ENCODE measurements around the gene WRAP73.
"Not testable (repeated sequence)": the region's sequence is repeated elsewhere in the genome, so short reads cannot be mapped to it uniquely, and the experiment has no call there.

Gene WRAP73

DNA sequence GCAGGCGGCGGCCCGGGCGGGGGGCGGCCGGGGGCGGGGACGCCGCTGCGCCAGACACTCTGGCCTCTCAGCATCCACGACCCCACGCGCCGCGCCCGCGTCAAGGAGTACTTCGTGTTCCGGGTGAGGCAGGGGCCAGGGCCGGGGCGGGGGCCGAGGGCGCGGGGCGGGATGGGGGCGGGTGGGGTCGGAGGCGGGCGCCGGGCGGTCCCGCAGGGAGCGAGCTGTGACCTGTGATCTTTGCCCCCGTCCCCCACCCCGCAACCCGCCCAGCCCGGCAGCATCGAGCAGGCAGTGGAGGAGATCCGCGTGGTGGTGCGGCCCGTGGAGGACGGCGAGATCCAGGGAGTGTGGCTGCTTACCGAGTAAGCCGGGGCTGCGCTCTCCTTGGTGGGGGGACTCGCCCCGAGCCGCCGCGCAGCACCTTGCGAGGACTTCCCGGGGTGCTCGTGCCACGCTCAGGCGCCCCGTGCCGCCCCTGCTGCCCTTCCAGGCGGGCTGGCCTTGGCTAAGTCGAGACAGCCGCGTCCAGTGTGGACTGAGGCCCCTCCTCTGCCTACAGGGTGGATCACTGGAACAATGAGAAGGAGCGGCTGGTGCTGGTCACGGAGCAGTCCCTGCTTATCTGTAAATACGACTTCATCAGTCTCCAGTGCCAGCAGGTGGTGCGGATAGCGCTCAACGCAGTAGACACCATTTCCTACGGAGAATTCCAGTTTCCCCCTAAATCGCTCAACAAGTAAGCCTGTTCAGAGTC, 24.6 kb downstream of the WRAP73 start:
- H2AK5ac ChIP-seq (ENCODE audit: low read length), result no peak overlapping the region
- peak overlapping the region; percentile 33 for H3K18ac ChIP-seq (ENCODE audit: low read length)
- no peak overlapping the region for H4K5ac ChIP-seq (ENCODE audit: low read length)
- no peak overlapping the region for H4K8ac ChIP-seq (ENCODE audit: low read depth, low read length)
- peak; percentile 75 for DNase-seq
- no peak overlapping the region for H2BK120ac ChIP-seq (ENCODE audit: low read depth, low read length)
- peaks cover 3% of the 10 kb centered on the region for H3K4me1 ChIP-seq (ENCODE audit: control insufficient read depth, low read depth, low read length)
- H3K27me3 ChIP-seq (ENCODE audit: insufficient read depth, low read length, poor library complexity), result no peaks in the 10 kb centered on the region
- no peak overlapping the region for H2BK5ac ChIP-seq (ENCODE audit: low read length)
- H3K4me3 ChIP-seq (ENCODE audit: low read length), result peak overlapping the region; percentile 68
- H3K23ac ChIP-seq (ENCODE audit: low read length), result peak overlapping the region; percentile 24
- H3K56ac ChIP-seq (ENCODE audit: low read length), result peak overlapping the region; percentile 84
- H3K36me3 ChIP-seq (ENCODE audit: control insufficient read depth, insufficient read depth, low read length), result no peaks in the 10 kb centered on the region
- no peak overlapping the region for H3K4ac ChIP-seq (ENCODE audit: low read depth, low read length)
- peaks cover 3% of the 10 kb centered on the region for H3K79me1 ChIP-seq (ENCODE audit: low read length)
- H3K79me2 ChIP-seq (ENCODE audit: control insufficient read depth, insufficient read depth, low read length), result no peaks in the 10 kb centered on the region
- peak overlapping the region; percentile 81 for H3K4me2 ChIP-seq (ENCODE audit: low read length)
- no peak overlapping the region for H2BK15ac ChIP-seq (replicated peaks; ENCODE audit: low read depth)
- peak overlapping the region; percentile 85 for H3K9ac ChIP-seq (ENCODE audit: low read length)
- no peak overlapping the region for H3K27ac ChIP-seq (ENCODE audit: low read depth, low read length)
- no CpG with 5 or more reads among the region's 71 CpGs for WGBS (ENCODE audit: extremely low coverage, insufficient coverage, low lambda C conversion rate)

DNA sequence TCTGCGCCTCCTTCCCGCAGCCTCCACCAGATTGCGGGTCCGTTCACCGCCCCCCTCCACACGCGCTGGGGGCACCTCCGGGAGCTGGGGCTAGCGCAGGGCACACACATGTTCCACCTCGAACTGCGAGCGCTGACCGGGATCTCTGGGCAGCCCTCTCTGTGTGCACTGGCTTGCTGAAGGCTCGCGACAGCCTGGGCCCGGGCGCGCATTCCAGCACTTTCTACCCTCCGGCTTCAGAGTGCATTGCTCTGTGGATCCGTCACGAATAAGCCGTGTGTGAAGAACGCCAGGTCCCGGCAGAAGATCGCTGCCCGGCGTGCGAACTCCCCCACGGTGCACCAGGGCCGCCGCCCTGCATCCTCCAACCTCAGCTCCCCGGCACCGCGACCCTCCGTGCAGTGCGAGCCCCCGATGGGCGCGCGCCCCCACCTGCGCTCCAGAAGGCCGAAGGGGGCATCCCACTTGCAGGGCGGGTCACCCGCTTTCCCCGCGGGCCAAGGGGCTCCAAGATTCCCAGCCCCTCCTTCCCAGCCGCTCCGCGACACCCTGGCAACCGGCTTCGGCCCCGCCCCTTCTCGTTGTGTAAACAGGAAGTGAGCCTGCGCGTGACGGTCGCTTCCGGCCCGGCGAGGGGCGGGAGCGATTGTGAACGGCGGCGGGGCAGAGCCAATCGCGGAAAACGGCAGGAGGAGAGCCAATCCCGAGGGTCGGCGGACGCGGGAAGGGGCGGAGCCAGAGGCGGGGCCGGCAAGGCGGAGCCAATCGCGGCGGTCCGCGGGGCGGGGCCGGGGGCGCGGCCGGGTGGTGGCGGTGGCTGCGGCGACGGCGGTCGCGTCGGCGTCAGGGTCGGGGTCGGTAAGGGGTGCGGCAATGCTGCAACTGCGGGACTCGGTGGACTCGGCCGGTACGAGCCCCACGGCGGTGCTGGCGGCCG, 25.4 kb downstream of the WRAP73 start, which contains the start of gene TPRG1L:
TPRG1L (plus strand) TSS at position 816 of the 937 bp plus-strand sequence; CDS start at position 874, 58 bp downstream.
- Histone ChIP-seq H3K79me2 (ENCODE audit: control insufficient read depth, insufficient read depth, low read length) (no peaks in the 10 kb centered on the region), H3K27ac (ENCODE audit: low read depth, low read length) (no peak within 1 kb of the TSS), H2BK5ac (ENCODE audit: low read length) (no peak within 1 kb of the TSS), H3K4me3 (ENCODE audit: low read length) (peak within 1 kb of the TSS; percentile 83), H2BK120ac (ENCODE audit: low read depth, low read length) (no peak within 1 kb of the TSS), H3K79me1 (ENCODE audit: low read length) (peaks cover 3% of the 10 kb centered on the region), H3K9ac (ENCODE audit: low read length) (peak within 1 kb of the TSS; percentile 85), H3K18ac (ENCODE audit: low read length) (peak within 1 kb of the TSS; percentile 33), H3K23ac (ENCODE audit: low read length) (peak within 1 kb of the TSS; percentile 24), H3K4me1 (ENCODE audit: control insufficient read depth, low read depth, low read length) (peaks cover 3% of the 10 kb centered on the region), H4K5ac (ENCODE audit: low read length) (no peak within 1 kb of the TSS), H3K36me3 (ENCODE audit: control insufficient read depth, insufficient read depth, low read length) (no peaks in the 10 kb centered on the region), H3K4ac (ENCODE audit: low read depth, low read length) (no peak within 1 kb of the TSS), H2AK5ac (ENCODE audit: low read length) (no peak within 1 kb of the TSS), H3K27me3 (ENCODE audit: insufficient read depth, low read length, poor library complexity) (no peaks in the 10 kb centered on the region), H3K4me2 (ENCODE audit: low read length) (peak within 1 kb of the TSS; percentile 96), H3K56ac (ENCODE audit: low read length) (peak within 1 kb of the TSS; percentile 91), H2BK15ac (replicated peaks; ENCODE audit: low read depth) (no peak within 1 kb of the TSS), H4K8ac (ENCODE audit: low read depth, low read length) (no peak within 1 kb of the TSS)
- peak; percentile 98 for DNase-seq
- no CpG with 5 or more reads among the region's 108 CpGs for WGBS (ENCODE audit: extremely low coverage, insufficient coverage, low lambda C conversion rate)

DNA sequence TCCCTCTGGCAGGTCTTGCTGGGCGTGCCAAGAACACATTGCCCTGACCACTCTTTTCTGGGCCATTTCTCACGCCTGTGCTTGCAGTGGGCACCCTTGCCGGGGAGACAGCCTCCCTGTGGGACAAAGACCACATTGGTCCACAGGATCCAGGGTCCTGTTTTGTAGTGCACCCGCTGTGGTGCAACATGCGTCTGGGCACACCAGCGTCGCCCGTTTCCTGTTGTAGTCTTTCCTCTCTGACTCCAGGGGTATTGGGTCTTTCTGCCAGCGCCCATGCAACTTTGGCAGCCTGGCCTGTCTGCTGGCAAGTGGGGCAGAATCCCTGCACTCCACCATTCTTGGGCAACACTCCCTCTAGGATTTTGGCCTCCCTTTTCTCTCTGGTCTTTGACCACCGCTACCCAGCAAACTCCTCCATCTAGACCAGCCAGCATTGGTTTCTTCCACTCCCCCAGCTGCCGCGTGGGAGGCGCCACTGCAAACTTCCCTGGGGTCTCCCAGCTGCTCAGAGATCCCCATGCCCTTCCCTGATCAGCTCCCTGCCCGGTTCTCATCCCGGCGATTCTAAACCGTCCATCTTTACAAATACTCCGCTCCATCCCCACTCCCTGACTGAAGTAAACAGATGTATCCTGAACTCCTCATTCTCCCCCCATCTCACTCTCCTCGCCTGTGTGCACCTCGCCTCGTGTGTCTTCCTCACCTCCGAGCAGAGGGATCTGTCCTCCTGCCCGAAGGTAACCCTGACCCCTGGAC, 26.3 kb downstream of the WRAP73 start:
- whole genome bisulfite sequencing (ENCODE audit: extremely low coverage, insufficient coverage, low lambda C conversion rate), result no CpG with 5 or more reads among the region's 23 CpGs
- Histone ChIP-seq H2AK5ac (ENCODE audit: low read length) (no peak overlapping the region), H3K36me3 (ENCODE audit: control insufficient read depth, insufficient read depth, low read length) (no peaks in the 10 kb centered on the region), H3K56ac (ENCODE audit: low read length) (peak overlapping the region; percentile 91), H3K4me1 (ENCODE audit: control insufficient read depth, low read depth, low read length) (peaks cover 6% of the 10 kb centered on the region), H4K8ac (ENCODE audit: low read depth, low read length) (no peak overlapping the region), H3K9ac (ENCODE audit: low read length) (peak overlapping the region; percentile 84), H3K27me3 (ENCODE audit: insufficient read depth, low read length, poor library complexity) (no peaks in the 10 kb centered on the region), H3K18ac (ENCODE audit: low read length) (no peak overlapping the region), H3K27ac (ENCODE audit: low read depth, low read length) (no peak overlapping the region), H3K4me2 (ENCODE audit: low read length) (peak overlapping the region; percentile 96), H2BK15ac (replicated peaks; ENCODE audit: low read depth) (no peak overlapping the region), H2BK5ac (ENCODE audit: low read length) (no peak overlapping the region), H3K79me2 (ENCODE audit: control insufficient read depth, insufficient read depth, low read length) (no peaks in the 10 kb centered on the region), H3K4me3 (ENCODE audit: low read length) (peak overlapping the region; percentile 83), H3K79me1 (ENCODE audit: low read length) (peaks cover 3% of the 10 kb centered on the region), H3K4ac (ENCODE audit: low read depth, low read length) (no peak overlapping the region), H2BK120ac (ENCODE audit: low read depth, low read length) (no peak overlapping the region), H3K23ac (ENCODE audit: low read length) (no peak overlapping the region), H4K5ac (ENCODE audit: low read length) (no peak overlapping the region)
- DNase-seq, result peak; percentile 11

DNA sequence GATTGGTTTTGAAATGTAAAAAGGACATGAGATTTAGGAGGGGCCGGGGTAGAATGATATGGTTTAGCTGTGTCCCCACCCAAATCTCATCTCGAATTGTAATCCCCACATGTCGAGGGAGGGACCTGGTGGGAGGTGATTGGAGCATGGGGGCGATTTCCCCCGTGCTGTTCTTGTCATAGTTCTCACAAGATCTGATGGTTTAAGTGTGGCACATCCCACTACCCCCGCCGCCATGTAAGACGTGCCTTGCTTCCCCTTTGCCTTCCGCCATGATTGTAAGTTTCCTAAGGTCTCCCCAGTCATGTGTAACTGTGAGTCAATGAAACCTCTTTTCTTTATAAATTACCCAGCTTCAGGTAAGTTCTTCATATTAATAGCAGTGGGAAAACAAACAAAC, 27.8 kb downstream of the WRAP73 start:
- not testable (repeated sequence) for H3K18ac ChIP-seq (ENCODE audit: low read length); H3K27ac ChIP-seq (ENCODE audit: low read depth, low read length); H3K36me3 ChIP-seq (ENCODE audit: control insufficient read depth, insufficient read depth, low read length); H3K4me2 ChIP-seq (ENCODE audit: low read length); H3K4ac ChIP-seq (ENCODE audit: low read depth, low read length); H2BK5ac ChIP-seq (ENCODE audit: low read length); H4K8ac ChIP-seq (ENCODE audit: low read depth, low read length); H4K5ac ChIP-seq (ENCODE audit: low read length); H3K4me1 ChIP-seq (ENCODE audit: control insufficient read depth, low read depth, low read length); H2AK5ac ChIP-seq (ENCODE audit: low read length); H3K27me3 ChIP-seq (ENCODE audit: insufficient read depth, low read length, poor library complexity); H3K79me2 ChIP-seq (ENCODE audit: control insufficient read depth, insufficient read depth, low read length); H3K9ac ChIP-seq (ENCODE audit: low read length); H3K23ac ChIP-seq (ENCODE audit: low read length); H2BK15ac ChIP-seq (replicated peaks; ENCODE audit: low read depth); H3K4me3 ChIP-seq (ENCODE audit: low read length); H3K79me1 ChIP-seq (ENCODE audit: low read length); DNase-seq; H2BK120ac ChIP-seq (ENCODE audit: low read depth, low read length); H3K56ac ChIP-seq (ENCODE audit: low read length)
- WGBS (ENCODE audit: extremely low coverage, insufficient coverage, low lambda C conversion rate), result no CpG with 5 or more reads among the region's 9 CpGs

DNA sequence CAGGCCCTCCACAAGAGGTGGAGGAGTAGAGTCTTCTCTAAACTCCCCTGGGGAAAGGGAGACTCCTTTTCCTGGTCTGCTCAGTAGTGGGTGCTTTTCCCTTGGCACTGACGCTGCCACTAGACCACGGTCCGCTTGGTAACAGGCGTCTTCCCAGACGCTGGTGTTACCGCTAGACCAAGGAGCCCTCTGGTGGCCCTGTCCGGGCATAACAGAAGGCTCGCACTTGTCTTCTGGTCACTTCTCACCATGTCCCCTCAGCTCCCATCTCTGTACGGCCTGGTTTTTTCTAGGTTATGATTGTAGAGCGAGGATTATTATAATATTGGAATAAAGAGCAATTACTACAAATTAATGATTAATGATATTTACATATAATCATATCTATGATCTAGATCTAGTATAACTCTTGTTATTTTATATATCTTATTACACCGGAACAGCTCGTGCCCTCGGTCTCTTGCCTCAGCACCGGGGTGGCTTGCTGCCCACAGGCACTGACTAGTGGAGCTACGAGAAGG, 28.7 kb downstream of the WRAP73 start:
- not testable (repeated sequence) for H3K79me1 ChIP-seq (ENCODE audit: low read length); H4K5ac ChIP-seq (ENCODE audit: low read length); H2BK15ac ChIP-seq (replicated peaks; ENCODE audit: low read depth); H3K4ac ChIP-seq (ENCODE audit: low read depth, low read length); H2BK120ac ChIP-seq (ENCODE audit: low read depth, low read length); H2BK5ac ChIP-seq (ENCODE audit: low read length); H3K23ac ChIP-seq (ENCODE audit: low read length); H3K27ac ChIP-seq (ENCODE audit: low read depth, low read length); H3K4me1 ChIP-seq (ENCODE audit: control insufficient read depth, low read depth, low read length); H3K4me2 ChIP-seq (ENCODE audit: low read length); H3K36me3 ChIP-seq (ENCODE audit: control insufficient read depth, insufficient read depth, low read length); H3K9ac ChIP-seq (ENCODE audit: low read length); H3K79me2 ChIP-seq (ENCODE audit: control insufficient read depth, insufficient read depth, low read length); H2AK5ac ChIP-seq (ENCODE audit: low read length); H3K18ac ChIP-seq (ENCODE audit: low read length); H3K56ac ChIP-seq (ENCODE audit: low read length); H3K4me3 ChIP-seq (ENCODE audit: low read length); H3K27me3 ChIP-seq (ENCODE audit: insufficient read depth, low read length, poor library complexity); H4K8ac ChIP-seq (ENCODE audit: low read depth, low read length)
- WGBS (ENCODE audit: extremely low coverage, insufficient coverage, low lambda C conversion rate), result no CpG with 5 or more reads among the region's 15 CpGs
- DNase-seq, result peak; percentile 33

Data from mesendoderm (in vitro differentiated cells).